Brain microvascular endothelial cell (primary cell): ENCODE data around the gene SNED1.

ENCODE experiments used
- DNase-seq: peaks from one replicate; pipeline ENCODE4 v3.0.0-alpha.2; 2020
- H3K27ac ChIP-seq: fragments of 250-450 bp; sonication (Bioruptor Pico); 2 replicates; pipeline ENCODE4 v1.5.1; 2020; ENCODE audit warnings: mild to moderate bottlenecking, moderate library complexity
- H3K27me3 ChIP-seq: fragments of 250-450 bp; sonication (Bioruptor Pico); replicated peaks from 2 replicates; pipeline ENCODE4 v1.5.1; 2020; ENCODE audit warnings: mild to moderate bottlenecking
- H3K36me3 ChIP-seq: fragments of 250-450 bp; sonication (Bioruptor Pico); replicated peaks from 2 replicates; pipeline ENCODE4 v1.5.1; 2020; ENCODE audit warnings: mild to moderate bottlenecking
- H3K4me3 ChIP-seq: 2 replicates; pipeline ENCODE4 v1.5.1; 2011; ENCODE audit warnings: low read depth, mild to moderate bottlenecking, control low read depth, low read length, moderate library complexity
- in situ Hi-C: cut with HindIII; loops from 2 replicates; pipeline ENCODE4 v1.10.0; 2017; ENCODE audit warnings: low sequenced_read_pairs, low pct_ligation_motif_present
- TF ChIP-seq, protein P1 (sequence below): IDR thresholded peaks from 2 replicates; pipeline ENCODE4 v1.5.1; 2011; ENCODE audit warnings: low read depth, mild to moderate bottlenecking, moderate library complexity, low read length, control low read depth, inconsistent platforms; ENCODE audit errors: missing control alignments

Gene SNED1

DNA sequence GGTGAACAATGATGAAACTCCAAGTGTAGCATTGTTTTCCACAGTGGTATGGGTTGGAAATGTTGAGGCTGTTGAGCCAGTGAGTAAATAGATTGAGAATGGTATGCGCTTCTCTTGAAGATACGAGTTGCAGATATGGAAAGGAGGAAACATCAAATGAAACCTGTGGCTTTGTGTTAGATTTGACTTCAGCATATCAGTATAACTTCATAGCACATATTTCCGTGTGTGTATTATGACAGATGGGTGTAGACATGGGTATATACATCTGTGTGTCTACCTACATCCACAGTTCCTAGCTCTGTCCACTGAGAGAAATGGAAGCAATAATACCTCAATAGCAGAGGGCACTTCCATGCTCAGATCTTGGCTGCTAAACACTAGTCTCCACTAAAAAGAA, 8.0 kb downstream of the SNED1 start:
- Histone ChIP-seq H3K27ac (no peak overlapping the region), H3K36me3 (no peaks in the 10 kb centered on the region), H3K4me3 (no peak overlapping the region), H3K27me3 (no peaks in the 10 kb centered on the region)
- no peak for DNase-seq
- in situ Hi-C loops = no loop called here
- TF ChIP-seq, protein P1, sequence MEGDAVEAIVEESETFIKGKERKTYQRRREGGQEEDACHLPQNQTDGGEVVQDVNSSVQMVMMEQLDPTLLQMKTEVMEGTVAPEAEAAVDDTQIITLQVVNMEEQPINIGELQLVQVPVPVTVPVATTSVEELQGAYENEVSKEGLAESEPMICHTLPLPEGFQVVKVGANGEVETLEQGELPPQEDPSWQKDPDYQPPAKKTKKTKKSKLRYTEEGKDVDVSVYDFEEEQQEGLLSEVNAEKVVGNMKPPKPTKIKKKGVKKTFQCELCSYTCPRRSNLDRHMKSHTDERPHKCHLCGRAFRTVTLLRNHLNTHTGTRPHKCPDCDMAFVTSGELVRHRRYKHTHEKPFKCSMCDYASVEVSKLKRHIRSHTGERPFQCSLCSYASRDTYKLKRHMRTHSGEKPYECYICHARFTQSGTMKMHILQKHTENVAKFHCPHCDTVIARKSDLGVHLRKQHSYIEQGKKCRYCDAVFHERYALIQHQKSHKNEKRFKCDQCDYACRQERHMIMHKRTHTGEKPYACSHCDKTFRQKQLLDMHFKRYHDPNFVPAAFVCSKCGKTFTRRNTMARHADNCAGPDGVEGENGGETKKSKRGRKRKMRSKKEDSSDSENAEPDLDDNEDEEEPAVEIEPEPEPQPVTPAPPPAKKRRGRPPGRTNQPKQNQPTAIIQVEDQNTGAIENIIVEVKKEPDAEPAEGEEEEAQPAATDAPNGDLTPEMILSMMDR = no peak

DNA sequence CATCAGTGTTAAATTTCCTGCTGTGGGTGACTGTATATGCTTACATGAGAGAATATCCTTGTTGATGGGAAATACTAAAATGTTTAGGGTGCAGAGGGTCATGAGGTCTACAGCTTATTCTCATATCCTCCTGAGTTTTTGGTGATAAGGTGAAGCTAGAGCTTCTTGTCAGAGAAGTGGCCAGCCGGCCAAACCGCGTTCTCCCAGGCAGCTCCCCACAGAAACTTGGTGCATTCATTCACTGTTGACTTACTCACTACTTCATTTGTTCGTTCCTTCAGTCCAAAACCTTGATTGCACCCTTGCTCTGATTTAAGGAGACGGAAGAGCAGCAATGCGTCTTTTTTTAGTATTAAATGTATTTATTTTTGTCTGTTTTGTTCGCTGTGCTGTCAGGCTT, 8.7 kb downstream of the SNED1 start:
- DNase-seq = no peak
- Histone ChIP-seq H3K27me3 (no peaks in the 10 kb centered on the region), H3K4me3 (no peak overlapping the region), H3K36me3 (no peaks in the 10 kb centered on the region), H3K27ac (no peak overlapping the region)
- TF ChIP-seq, protein P1 = no peak
- in situ Hi-C loops = no loop called here

DNA sequence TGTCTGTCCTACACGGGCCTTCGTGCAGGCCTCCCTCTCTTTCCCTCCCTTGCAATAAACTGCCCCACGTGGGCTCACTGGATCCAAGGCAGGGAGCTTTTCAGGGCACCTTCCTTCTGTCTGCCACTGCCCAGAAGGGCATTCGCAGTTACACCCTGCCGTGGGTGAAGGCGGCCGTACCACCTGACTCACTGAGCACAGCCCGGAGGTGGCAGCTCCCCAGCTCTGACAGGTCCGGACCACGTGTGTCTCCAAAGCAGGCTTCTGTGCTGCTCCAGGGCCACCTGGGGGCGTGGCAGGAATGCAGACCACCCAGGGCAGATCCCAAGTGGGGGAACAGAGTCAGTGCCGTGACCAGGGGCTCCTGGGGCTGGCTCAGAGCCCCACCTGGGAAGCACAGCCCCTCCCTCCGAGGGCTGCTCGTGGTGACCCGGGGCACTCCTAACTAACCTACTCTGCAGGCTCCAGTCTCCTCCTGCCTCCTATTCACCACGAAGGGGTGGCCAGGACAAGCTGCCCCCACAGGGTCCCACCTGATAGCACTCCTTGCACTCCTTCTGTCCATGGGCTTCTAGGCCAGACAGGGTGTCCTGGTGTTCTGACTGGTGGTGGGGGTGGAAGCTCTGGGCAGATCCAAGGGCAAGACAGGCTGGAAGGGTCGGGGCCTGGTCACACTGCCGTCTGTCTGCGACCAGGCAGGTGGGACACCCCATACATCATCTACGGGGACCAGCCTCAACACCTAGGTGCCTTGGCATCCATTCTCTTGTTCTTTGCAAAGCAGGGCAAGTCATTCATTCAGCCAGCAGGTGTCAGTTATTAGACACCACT, 9.7 kb downstream of the SNED1 start:
- Histone ChIP-seq H3K27ac (no peak overlapping the region), H3K27me3 (no peaks in the 10 kb centered on the region), H3K36me3 (no peaks in the 10 kb centered on the region), H3K4me3 (no peak overlapping the region)
- in situ Hi-C loops = no loop called here
- no peak for DNase-seq
- TF ChIP-seq, protein P1 = no peak

DNA sequence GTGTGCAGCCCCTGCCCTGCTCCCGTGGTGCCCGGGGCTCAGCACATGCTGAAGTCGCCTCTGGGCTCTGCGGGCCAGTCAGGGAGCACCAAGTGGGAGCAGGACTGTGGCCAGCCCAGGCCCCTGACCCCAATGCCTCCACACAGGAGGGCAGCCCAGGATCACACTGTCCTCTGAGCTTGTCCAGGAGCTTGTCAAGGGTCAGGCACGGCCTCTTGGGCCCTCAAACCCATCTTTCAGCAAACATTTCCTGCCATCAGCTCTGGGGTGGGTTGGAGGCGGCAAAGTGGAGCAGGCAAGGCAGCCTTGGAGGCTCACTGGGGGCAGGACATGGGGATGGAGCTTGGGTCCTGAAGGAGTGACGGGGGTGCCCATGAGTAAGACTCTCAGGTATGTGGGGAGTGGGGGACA, 10.3 kb downstream of the SNED1 start:
- no peak overlapping the region for H3K4me3 ChIP-seq
- no peak for DNase-seq
- in situ Hi-C loops = no loop called here
- H3K27ac ChIP-seq = no peak overlapping the region
- H3K27me3 ChIP-seq = no peaks in the 10 kb centered on the region
- TF ChIP-seq, protein P1 = no peak
- H3K36me3 ChIP-seq = no peaks in the 10 kb centered on the region

DNA sequence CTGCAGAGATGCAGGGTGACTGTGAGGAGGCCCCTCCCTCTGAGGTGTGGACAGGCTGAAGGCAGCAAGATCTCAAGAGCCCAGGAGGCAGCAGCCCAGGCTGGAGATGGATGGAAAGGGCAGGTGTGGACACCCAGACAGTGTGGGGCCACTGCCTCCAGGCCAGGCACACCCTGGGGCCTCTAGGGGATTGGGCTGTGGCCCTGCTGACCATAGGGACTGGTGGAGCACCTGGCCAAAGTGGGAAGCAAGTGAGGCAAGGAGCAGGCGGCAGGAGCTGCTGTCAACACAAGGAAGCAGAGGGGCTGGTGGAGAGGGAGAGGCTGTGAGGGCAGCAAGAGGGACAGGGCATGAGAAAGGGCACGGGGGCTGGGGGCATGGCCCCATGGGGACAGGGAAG, 10.8 kb downstream of the SNED1 start:
- no peak overlapping the region for H3K4me3 ChIP-seq
- no peak for DNase-seq
- H3K27ac ChIP-seq = no peak overlapping the region
- in situ Hi-C loops = no loop called here
- TF ChIP-seq, protein P1 = no peak
- no peaks in the 10 kb centered on the region for H3K27me3 ChIP-seq
- H3K36me3 ChIP-seq = no peaks in the 10 kb centered on the region
